ENCODE results near the gene PRXL2C. TPM values are rescaled to one million over a fixed set of nuclear protein-coding genes. Genes with fewer than 3 reads are reported as not detected.

The PRXL2C gene
- polyA plus RNA-seq, 2 of the 4 experiments (the other 2 are of a cell fraction), result 7.9 to 11.4 TPM

DNA sequence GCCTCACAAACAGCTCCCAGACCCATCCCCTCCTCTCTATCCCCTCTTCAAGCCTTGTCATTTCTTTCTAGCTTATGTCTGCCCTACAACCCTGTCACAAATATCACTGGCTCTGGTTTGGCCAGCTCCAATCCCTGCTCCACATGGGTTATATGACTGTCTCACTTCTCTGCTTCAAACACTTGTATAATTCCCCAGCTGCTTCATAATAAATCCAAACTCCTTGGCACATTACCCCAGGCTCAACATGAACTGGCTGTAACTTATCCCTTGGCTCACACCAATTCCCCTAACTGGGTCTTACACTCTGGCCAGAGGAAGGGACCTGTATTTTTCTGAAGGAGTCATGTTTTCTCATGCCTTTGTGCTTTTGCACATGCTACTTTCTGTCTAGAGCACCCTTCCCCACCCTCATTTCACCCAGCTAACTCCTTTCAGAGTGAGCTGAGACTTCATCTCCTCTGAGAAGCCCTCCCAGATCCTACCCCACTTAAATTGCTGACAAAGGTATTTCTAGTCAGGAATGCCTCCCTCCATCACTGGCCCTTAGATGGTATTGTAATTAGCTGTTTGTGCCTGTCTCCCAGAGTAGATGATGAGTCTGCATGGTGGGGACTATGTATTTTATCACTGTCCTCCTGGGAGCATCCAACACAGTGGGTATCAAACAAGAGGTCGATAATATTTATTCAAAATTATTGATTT lies 5.3 kb downstream of the PRXL2C start:
- no peak for ATAC-seq
- H3K9me3 ChIP-seq, result no peaks in the 10 kb centered on the region
- no peak for DNase-seq (ENCODE audit: low read depth in 1 of 2, low spot score in 1 of 2)
- H3K4me3 ChIP-seq, result no peak overlapping the region
- FAIRE-seq, result no peak
- CTCF ChIA-PET, result interaction anchor here (1.0 to 1.4 kb wide), 2 partner anchors 17 to 332 kb away, joined by 6 read pairs; no protein-coding TSS in a partner anchor
- no peak overlapping the region for H3K27ac ChIP-seq
- 0 out of 3 replicates have a peak, but pooled peaks cover 3% of the 10 kb centered on the region for H3K4me1 ChIP-seq
- TF ChIP-seq NR3C1 (IDR thresholded peaks at IDR 0.05), result no peak
- no peak for TF ChIP-seq ESRRA (IDR thresholded peaks at IDR 0.05; ENCODE audit: borderline replicate concordance, low read length)
- no peak for TF ChIP-seq GATA3 (IDR thresholded peaks at IDR 0.05; ENCODE audit: borderline replicate concordance)
- no peak for TF ChIP-seq EHMT2 (IDR thresholded peaks at IDR 0.05; ENCODE audit: low read depth)
- TF ChIP-seq EHF (CRISPR knock-in tag; IDR thresholded peaks at IDR 0.05), result no peak
- TF ChIP-seq MAZ (IDR thresholded peaks at IDR 0.05; ENCODE audit: borderline replicate concordance, low read depth, low read length), result no peak
- TF ChIP-seq MAFK (IDR thresholded peaks at IDR 0.05; ENCODE audit: partially characterized antibody), result peak; percentile 85
- no peak for TF ChIP-seq KDM1A (IDR thresholded peaks at IDR 0.05; ENCODE audit: low read depth)
- no peak for TF ChIP-seq HDAC2 (IDR thresholded peaks at IDR 0.05)
- POLR2A ChIA-PET, result no interaction called here
- 41% methylated on average over 1 of the region's 1 CpG for WGBS (ENCODE audit: missing lambda C conversion rate)
- no peak overlapping the region for H3K4me2 ChIP-seq

GRCh38 chr9:96646081-96646991 lies 8.8 kb downstream of the PRXL2C start:
- Histone ChIP-seq H3K4me3 (no peak overlapping the region), H3K9me3 (no peaks in the 10 kb centered on the region), H3K4me1 (no peaks in the 10 kb centered on the region), H3K27ac (no peak overlapping the region), H3K4me2 (no peak overlapping the region)
- no peak for DNase-seq (ENCODE audit: low read depth in 1 of 2, low spot score in 1 of 2)
- ChIA-PET POLR2A (no interaction called here), CTCF (no interaction called here)
- TF ChIP-seq REST (IDR thresholded peaks at IDR 0.05) (no peak), ZFP36 (IDR thresholded peaks at IDR 0.05; ENCODE audit: borderline replicate concordance, partially characterized antibody) (no peak), ZSCAN20 (CRISPR knock-in tag; IDR thresholded peaks at IDR 0.05) (no peak), USF2 (IDR thresholded peaks at IDR 0.05) (no peak)
- TF ChIP-seq, protein P1, sequence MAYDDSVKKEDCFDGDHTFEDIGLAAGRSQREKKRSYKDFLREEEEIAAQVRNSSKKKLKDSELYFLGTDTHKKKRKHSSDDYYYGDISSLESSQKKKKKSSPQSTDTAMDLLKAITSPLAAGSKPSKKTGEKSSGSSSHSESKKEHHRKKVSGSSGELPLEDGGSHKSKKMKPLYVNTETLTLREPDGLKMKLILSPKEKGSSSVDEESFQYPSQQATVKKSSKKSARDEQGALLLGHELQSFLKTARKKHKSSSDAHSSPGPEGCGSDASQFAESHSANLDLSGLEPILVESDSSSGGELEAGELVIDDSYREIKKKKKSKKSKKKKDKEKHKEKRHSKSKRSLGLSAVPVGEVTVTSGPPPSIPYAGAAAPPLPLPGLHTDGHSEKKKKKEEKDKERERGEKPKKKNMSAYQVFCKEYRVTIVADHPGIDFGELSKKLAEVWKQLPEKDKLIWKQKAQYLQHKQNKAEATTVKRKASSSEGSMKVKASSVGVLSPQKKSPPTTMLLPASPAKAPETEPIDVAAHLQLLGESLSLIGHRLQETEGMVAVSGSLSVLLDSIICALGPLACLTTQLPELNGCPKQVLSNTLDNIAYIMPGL (CRISPR knock-in tag; IDR thresholded peaks at IDR 0.05; ENCODE audit: borderline replicate concordance), result no peak
- no peak; a peak in 2 of 6 replicates for ATAC-seq
- WGBS (ENCODE audit: missing lambda C conversion rate), result 89% methylated on average over 13 of the region's 13 CpGs
- no peak for FAIRE-seq
